SK-N-MC (cell line): ENCODE results near the gene DSTN.

Experiments
- EZH2 ChIP-seq: fragments of 200-600 bp; sonication (generic); IDR thresholded peaks from one replicate; pipeline ENCODE4 v1.6.1; 2017; ENCODE audit warnings: antibody characterized with exemption
- FOXP2 ChIP-seq: optimal IDR thresholded peaks from 2 replicates; pipeline ENCODE3; 2011; ENCODE audit warnings: mild to moderate bottlenecking, moderate library complexity; ENCODE audit not compliant: insufficient read depth; ENCODE audit errors: extremely low read length, control extremely low read depth
- POLR2AphosphoS5 ChIP-seq: IDR thresholded peaks from 2 replicates; pipeline ENCODE4 v1.6.1; 2012; ENCODE audit warnings: mild to moderate bottlenecking, low read depth, low read length, borderline replicate concordance

DNA sequence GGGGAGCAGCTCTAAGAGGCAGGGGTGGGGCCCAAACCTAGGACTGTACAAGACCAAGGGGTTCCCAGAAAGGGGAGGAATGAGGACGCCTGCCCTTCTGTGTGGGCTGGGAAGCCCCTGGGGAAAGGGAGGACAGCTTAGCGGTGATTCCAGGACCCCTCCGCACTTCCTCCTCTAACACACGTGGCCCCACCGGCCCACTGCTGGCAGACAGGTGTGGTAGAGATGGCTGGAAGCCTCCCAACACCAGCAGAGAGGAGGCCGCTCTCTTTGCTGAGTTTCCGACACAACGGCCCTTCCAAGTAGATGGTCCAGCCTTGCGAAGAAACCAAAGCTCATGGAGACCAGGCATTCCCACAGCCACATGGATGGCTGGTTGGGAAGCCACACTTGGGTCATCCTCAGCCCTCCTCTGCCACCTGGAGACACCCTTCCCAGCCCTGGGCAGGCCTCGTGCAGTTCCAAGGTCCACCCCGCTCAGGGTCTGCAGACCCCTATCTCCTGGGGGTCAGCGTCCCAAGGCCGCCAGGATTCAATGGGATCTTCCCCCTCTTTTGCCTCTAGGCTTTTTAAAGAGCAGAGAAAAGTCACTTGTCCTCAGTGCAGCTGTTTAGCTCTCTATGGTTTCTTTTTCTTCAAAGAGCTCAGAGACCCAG, 68.2 kb downstream of the DSTN start:
- no peak for TF ChIP-seq FOXP2
- no peak for TF ChIP-seq POLR2AphosphoS5
- no peak for TF ChIP-seq EZH2
